Stimulated activated CD8-positive, alpha-beta memory T cell treated with anti-CD3 and anti-CD28 coated beads, Interleukin-12 subunit alpha, Interleukin-12 subunit beta, amount 100 ng/mL, for 1 hour (primary cell): ENCODE measurements around the gene RHOXF1.
"Not testable (repeated sequence)": the region's sequence is repeated elsewhere in the genome, so short reads cannot be mapped to it uniquely, and the experiment has no call there.

ENCODE experiments used
- DNase-seq: peaks from one replicate; pipeline ENCODE4 v3.0.0-alpha.2; 2020; ENCODE audit warnings: low read depth

RHOXF1 gene

GRCh38 chrX:120115438-120115963 is at the start of gene RHOXF1:
Gene RHOXF1 (minus strand): TSS chrX:120115913. CDS start chrX:120115862, 51 bp downstream.
- DNase-seq = no peak

- not testable (repeated sequence) for DNase-seq
Observed at GRCh38 chrX:120159086-120159485, 43.4 kb upstream of the RHOXF1 start.

GRCh38 chrX:120158313-120158712 is 42.6 kb upstream of the RHOXF1 start, which contains the start of gene RHOXF2:
Gene RHOXF2 (plus strand): TSS chrX:120158613. CDS start chrX:120158751, 138 bp downstream.
- not testable (repeated sequence) for DNase-seq

- DNase-seq = not testable (repeated sequence)
Observed at GRCh38 chrX:120150109-120150744, 34.5 kb upstream of the RHOXF1 start.

- no peak for DNase-seq
Observed at GRCh38 chrX:120147537-120147936, 31.8 kb upstream of the RHOXF1 start.

GRCh38 chrX:120146323-120146722 is 30.6 kb upstream of the RHOXF1 start:
- DNase-seq = not testable (repeated sequence)

- no peak for DNase-seq
Observed at GRCh38 chrX:120145295-120145925, 29.7 kb upstream of the RHOXF1 start.

- DNase-seq = no peak
Observed at GRCh38 chrX:120144178-120144844, 28.6 kb upstream of the RHOXF1 start.

GRCh38 chrX:120140293-120140981 is 24.7 kb upstream of the RHOXF1 start:
- no peak for DNase-seq

GRCh38 chrX:120137439-120137838 is 21.7 kb upstream of the RHOXF1 start:
- no peak for DNase-seq

- DNase-seq = no peak
Observed at GRCh38 chrX:120136840-120137239, 21.1 kb upstream of the RHOXF1 start.

- no peak for DNase-seq
Observed at GRCh38 chrX:120136128-120136527, 20.4 kb upstream of the RHOXF1 start.

- not testable (repeated sequence) for DNase-seq
Observed at GRCh38 chrX:120128306-120128846, 12.7 kb upstream of the RHOXF1 start.

- DNase-seq = no peak
Observed at GRCh38 chrX:120125444-120125843, 9.7 kb upstream of the RHOXF1 start.

GRCh38 chrX:120120223-120120622 is 4.5 kb upstream of the RHOXF1 start:
- no peak for DNase-seq

- DNase-seq = no peak
Observed at GRCh38 chrX:120111611-120112010, 4.1 kb downstream of the RHOXF1 start.

GRCh38 chrX:120109378-120109777 is 6.3 kb downstream of the RHOXF1 start:
- DNase-seq = no peak

GRCh38 chrX:120104707-120105106 is 11.0 kb downstream of the RHOXF1 start:
- DNase-seq = not testable (repeated sequence)

- DNase-seq = not testable (repeated sequence)
Observed at GRCh38 chrX:120101057-120101456, 14.7 kb downstream of the RHOXF1 start.

- DNase-seq = no peak
Observed at GRCh38 chrX:120090208-120090607, 25.5 kb downstream of the RHOXF1 start.

- no peak for DNase-seq
Observed at GRCh38 chrX:120087289-120088017, 28.3 kb downstream of the RHOXF1 start.
